H9 (cell line): ENCODE results near the gene INO80. TPM values are rescaled to one million over a fixed set of nuclear protein-coding genes. Genes with fewer than 3 reads are reported as not detected.

Experiments
- DNase-seq: peaks from one replicate; pipeline ENCODE4 v3.0.0-alpha.2; 2017
- H2AFZ ChIP-seq: one replicate; pipeline ENCODE4 v1.6.1; 2013; ENCODE audit warnings: mild to moderate bottlenecking, low read length, control low read depth, moderate library complexity
- H2AK5ac ChIP-seq: 2 replicates; pipeline ENCODE4 v1.6.1; 2013; ENCODE audit warnings: low read length, control low read depth, mixed read lengths; ENCODE audit not compliant: insufficient read length
- H2BK120ac ChIP-seq: one replicate; pipeline ENCODE4 v1.6.1; 2013; ENCODE audit warnings: low read depth, mild to moderate bottlenecking, low read length, control low read depth, inconsistent platforms; ENCODE audit not compliant: poor library complexity, severe bottlenecking
- H2BK12ac ChIP-seq: 2 replicates; pipeline ENCODE4 v1.6.1; 2013; ENCODE audit warnings: low read length, control low read depth, mixed read lengths, low read depth; ENCODE audit not compliant: insufficient read length
- H2BK15ac ChIP-seq: 2 replicates; pipeline ENCODE4 v1.6.1; 2013; ENCODE audit warnings: low read depth, low read length, control low read depth
- H2BK20ac ChIP-seq: one replicate; pipeline ENCODE4 v1.6.1; 2013; ENCODE audit warnings: low read depth, mild to moderate bottlenecking, low read length, control low read depth, inconsistent platforms; ENCODE audit not compliant: poor library complexity, severe bottlenecking
- H2BK5ac ChIP-seq: 2 replicates; pipeline ENCODE4 v1.6.1; 2013; ENCODE audit warnings: low read length, control low read depth, mixed read lengths; ENCODE audit not compliant: insufficient read length
- H3K14ac ChIP-seq: 2 replicates; pipeline ENCODE4 v1.6.1; 2013; ENCODE audit warnings: low read length, control low read depth; ENCODE audit not compliant: insufficient read depth
- H3K18ac ChIP-seq: 2 replicates; pipeline ENCODE4 v1.6.1; 2013; ENCODE audit warnings: low read depth, mild to moderate bottlenecking, mixed read lengths, low read length, control low read depth; ENCODE audit not compliant: insufficient read length
- H3K23ac ChIP-seq: 2 replicates; pipeline ENCODE4 v1.6.1; 2013; ENCODE audit warnings: low read length, control low read depth, mixed read lengths, low read depth; ENCODE audit not compliant: insufficient read length
- H3K23me2 ChIP-seq: 2 replicates; pipeline ENCODE4 v1.6.1; 2013; ENCODE audit warnings: low read depth, mild to moderate bottlenecking, mixed read lengths, low read length, control low read depth; ENCODE audit not compliant: insufficient read length, poor library complexity, severe bottlenecking
- H3K27ac ChIP-seq: 2 replicates; pipeline ENCODE4 v1.5.1; 2013; ENCODE audit warnings: low read length, control low read depth, mixed read lengths, low read depth; ENCODE audit not compliant: insufficient read length
- H3K27me3 ChIP-seq: 2 replicates; pipeline ENCODE4 v1.6.1; 2013; ENCODE audit warnings: low read length, control low read depth, inconsistent platforms; ENCODE audit not compliant: insufficient read depth
- H3K4ac ChIP-seq: 2 replicates; pipeline ENCODE4 v1.6.1; 2013; ENCODE audit warnings: low read depth, mild to moderate bottlenecking, control low read depth, inconsistent platforms, low read length, moderate library complexity
- H3K4me1 ChIP-seq: 2 replicates; pipeline ENCODE4 v1.6.1; 2013; ENCODE audit warnings: low read length, control low read depth, inconsistent platforms; ENCODE audit not compliant: insufficient read depth
- H3K4me2 ChIP-seq: 2 replicates; pipeline ENCODE4 v1.6.1; 2013; ENCODE audit warnings: low read length, control low read depth, mixed read lengths; ENCODE audit not compliant: insufficient read length, insufficient read depth
- H3K56ac ChIP-seq: 2 replicates; pipeline ENCODE4 v1.6.1; 2013; ENCODE audit warnings: low read depth, mild to moderate bottlenecking, mixed read lengths, low read length, control low read depth; ENCODE audit not compliant: insufficient read length
- H3K79me1 ChIP-seq: 2 replicates; pipeline ENCODE4 v1.6.1; 2013; ENCODE audit warnings: low read depth, mild to moderate bottlenecking, moderate library complexity, low read length, control low read depth, inconsistent platforms; ENCODE audit not compliant: insufficient read depth, poor library complexity, severe bottlenecking
- H3K79me2 ChIP-seq: 2 replicates; pipeline ENCODE4 v1.6.1; 2013; ENCODE audit warnings: low read length, control low read depth, inconsistent platforms; ENCODE audit not compliant: insufficient read depth
- H3K9ac ChIP-seq: 2 replicates; pipeline ENCODE4 v1.6.1; 2013; ENCODE audit warnings: low read length, control low read depth, mixed read lengths; ENCODE audit not compliant: insufficient read length; ENCODE audit errors: extremely low read depth
- H3K9me3 ChIP-seq: one replicate; pipeline ENCODE4 v1.6.1; 2013; ENCODE audit warnings: low read depth, low read length, inconsistent platforms; ENCODE audit not compliant: control insufficient read depth
- H3T11ph ChIP-seq: one replicate; pipeline ENCODE4 v1.6.1; 2013; ENCODE audit warnings: mild to moderate bottlenecking, low read length, control low read depth, inconsistent platforms
- H4K20me1 ChIP-seq: one replicate; pipeline ENCODE4 v1.6.1; 2013; ENCODE audit not compliant: control insufficient read depth, insufficient read length, insufficient read depth
- H4K5ac ChIP-seq: 2 replicates; pipeline ENCODE4 v1.6.1; 2013; ENCODE audit warnings: low read depth, mild to moderate bottlenecking, mixed read lengths, low read length, control low read depth; ENCODE audit not compliant: insufficient read length
- H4K8ac ChIP-seq: replicated peaks from 2 replicates; pipeline ENCODE4 v1.6.1; 2013; ENCODE audit warnings: low read length, control low read depth, mixed read lengths, low read depth; ENCODE audit not compliant: insufficient read length
- H4K91ac ChIP-seq: 2 replicates; pipeline ENCODE4 v1.6.1; 2013; ENCODE audit warnings: low read depth, mild to moderate bottlenecking, moderate library complexity, mixed read lengths, low read length, control low read depth; ENCODE audit not compliant: insufficient read length
- H3K27ac Mint-ChIP-seq, 3 experiments: 2 replicates in 2 of 3; 3 replicates in 1 of 3; pipeline ENCODE4 v1.8.0; 2020 to 2021; ENCODE audit warnings: mixed read lengths in 3 of 3, mild to moderate bottlenecking in 1 of 3, moderate library complexity in 1 of 3
- H3K27me3 Mint-ChIP-seq: 2 replicates; pipeline ENCODE4 v1.8.0; 2021; ENCODE audit warnings: low read depth, mild to moderate bottlenecking, moderate library complexity, mixed read lengths
- H3K36me3 Mint-ChIP-seq, 3 experiments: 2 replicates in 2 of 3; 3 replicates in 1 of 3; pipeline ENCODE4 v1.8.0; 2020 to 2021; ENCODE audit warnings: low read depth in 3 of 3, mixed read lengths in 3 of 3; ENCODE audit not compliant: insufficient read depth in 1 of 3
- H3K4me1 Mint-ChIP-seq, 2 experiments: 2 replicates each; pipeline ENCODE4 v1.8.0; 2020; ENCODE audit warnings: mixed read lengths in 2 of 2
- H3K4me3 Mint-ChIP-seq, 2 experiments: 2 replicates in 1 of 2; 3 replicates in 1 of 2; pipeline ENCODE4 v1.8.0; 2020 to 2021; ENCODE audit warnings: mild to moderate bottlenecking in 2 of 2, mixed read lengths in 2 of 2, moderate library complexity in 1 of 2
- H3K9me3 Mint-ChIP-seq, 2 experiments: 2 replicates in 1 of 2; 3 replicates in 1 of 2; pipeline ENCODE4 v1.8.0; 2020; ENCODE audit warnings: mild to moderate bottlenecking in 2 of 2, mixed read lengths in 2 of 2, moderate library complexity in 1 of 2
- CTCF ChIP-seq: fragments of 200-600 bp; sonication (generic); conservative IDR thresholded peaks from 3 replicates; pipeline ENCODE4 v1.8.0; 2021; ENCODE audit warnings: antibody characterized with exemption, mild to moderate bottlenecking
- WGBS: extraction: QIAGEN DNeasy Blood & Tissue Kit; methylation state at CpG from one replicate; pipeline ENCODE4 v1.1.7; 2013; ENCODE audit warnings: missing lambda C conversion rate, low lambda C conversion rate, mixed read lengths; ENCODE audit not compliant: insufficient read length; ENCODE audit errors: extremely low coverage; 5-methylcytosine and 5-hydroxymethylcytosine counted together
- total RNA-seq: library from RNA; stranded (reverse); gene quantifications from 2 replicates; pipeline ENCODE4 v1.2.1, GENCODE V29; 2021

INO80 gene
- total RNA-seq, 1 experiment from 2014 or later, result 29.2 TPM

DNA sequence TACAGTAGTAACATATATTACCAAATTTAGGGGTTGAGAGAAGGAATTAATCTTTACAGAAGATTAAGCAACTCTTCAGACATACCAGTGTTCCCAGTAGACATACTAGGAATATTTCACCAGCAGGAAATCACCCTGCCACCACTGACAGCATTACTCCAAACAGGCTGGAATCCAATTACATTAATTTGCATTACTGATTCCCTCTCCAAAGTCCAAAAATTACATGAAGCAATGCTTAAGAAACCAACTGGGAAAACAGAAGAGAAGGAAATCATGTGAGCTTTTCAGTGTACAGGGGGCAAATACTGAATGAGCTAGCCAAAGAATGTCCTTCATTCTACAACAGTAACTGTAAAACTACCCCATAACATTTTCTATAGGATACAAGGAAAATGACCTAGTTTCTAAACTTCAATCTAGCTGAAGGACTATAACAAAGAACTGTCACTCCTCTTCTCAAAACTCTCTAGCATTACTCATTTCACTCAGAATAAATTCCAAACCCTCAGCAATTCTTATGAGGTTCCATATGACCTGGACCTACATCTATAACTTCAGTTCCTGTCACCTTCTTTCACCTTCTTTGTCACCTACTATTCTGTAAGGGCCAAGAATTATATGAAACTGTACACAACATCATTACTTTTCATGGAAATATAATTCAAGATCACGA lies 72.7 kb downstream of the INO80 start:
- Mint-ChIP-seq H3K27me3 (no peaks in the 10 kb centered on the region), H3K36me3 (peaks cover 36 to 90% (median 81%) of the 10 kb centered on the region in 3 experiments), H3K27ac (no peak overlapping the region), H3K4me1 (no peaks in the 10 kb centered on the region), H3K9me3 (peaks cover 4 to 9% of the 10 kb centered on the region in 2 experiments; a peak in 4 of 5 replicates), H3K4me3 (no peak overlapping the region)
- Histone ChIP-seq H2AFZ (no peak overlapping the region), H3K9ac (no peak overlapping the region), H3K18ac (no peak overlapping the region), H2BK20ac (no peak overlapping the region), H3K4me1 (no peaks in the 10 kb centered on the region), H3T11ph (no peak overlapping the region), H3K4me2 (no peak overlapping the region), H3K4ac (no peak overlapping the region), H4K91ac (no peak overlapping the region), H2AK5ac (no peak overlapping the region), H2BK120ac (no peak overlapping the region), H3K23me2 (no peaks in the 10 kb centered on the region), H2BK12ac (no peak overlapping the region), H3K79me1 (peaks cover 3% of the 10 kb centered on the region), H4K20me1 (no peaks in the 10 kb centered on the region), H3K56ac (no peak overlapping the region), H3K9me3 (no peaks in the 10 kb centered on the region), H3K27ac (no peak overlapping the region), H3K14ac (no peak overlapping the region), H3K23ac (no peak overlapping the region), H3K79me2 (no peaks in the 10 kb centered on the region), H4K5ac (no peak overlapping the region), H4K8ac (no peak overlapping the region), H3K27me3 (no peaks in the 10 kb centered on the region), H2BK15ac (no peak overlapping the region), H2BK5ac (no peak overlapping the region)
- TF ChIP-seq CTCF, result no peak
- no peak for DNase-seq
- no CpG with 5 or more reads among the region's 1 CpG for WGBS
